AG09319 (cell line): Measurements from ENCODE around the gene C12orf42.

ENCODE experiments used
- DNase-seq: peaks from one replicate; pipeline ENCODE4 v3.0.0-alpha.2; 2010; ENCODE audit warnings: low read depth; ENCODE audit errors: extremely low read depth
- CTCF ChIP-seq: IDR thresholded peaks from 2 replicates; pipeline ENCODE4 v1.5.1; 2011; ENCODE audit warnings: low read depth, mild to moderate bottlenecking, inconsistent platforms, low read length, moderate library complexity

Gene C12orf42

GRCh38 chr12:103422746-103423515 is 72.8 kb downstream of the C12orf42 start:
- DNase-seq: no peak
- TF ChIP-seq CTCF: no peak

DNA sequence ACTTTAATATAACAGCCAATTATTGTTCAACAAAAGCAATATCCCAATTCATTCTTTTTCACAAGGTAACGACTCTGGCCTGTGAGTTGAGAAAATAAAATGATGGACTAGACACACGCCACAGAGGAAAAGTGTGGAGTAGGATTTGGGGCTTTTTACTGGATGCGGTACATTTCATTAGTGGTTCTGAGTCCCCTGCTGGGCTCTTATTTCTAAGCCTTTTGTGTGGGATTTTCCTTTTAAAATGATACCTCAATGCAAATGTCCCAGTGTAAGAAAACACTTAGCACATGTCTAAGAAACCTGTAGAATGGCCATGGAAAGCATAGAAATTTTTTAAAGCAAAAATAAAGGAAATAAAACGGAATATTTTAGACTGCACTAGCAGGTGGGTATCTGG is 73.4 kb downstream of the C12orf42 start:
- TF ChIP-seq CTCF: no peak
- DNase-seq: no peak

GRCh38 chr12:103421402-103421801 is 74.4 kb downstream of the C12orf42 start:
- no peak for TF ChIP-seq CTCF

GRCh38 chr12:103415681-103416080 is 80.1 kb downstream of the C12orf42 start:
- no peak for TF ChIP-seq CTCF
- DNase-seq: no peak

More at GRCh38 chr12:103421402-103421801, 74.4 kb downstream of the C12orf42 start:
- DNase-seq: no peak

GRCh38 chr12:103401421-103401820 is 94.3 kb downstream of the C12orf42 start:
- no peak for DNase-seq
- TF ChIP-seq CTCF: no peak

DNA sequence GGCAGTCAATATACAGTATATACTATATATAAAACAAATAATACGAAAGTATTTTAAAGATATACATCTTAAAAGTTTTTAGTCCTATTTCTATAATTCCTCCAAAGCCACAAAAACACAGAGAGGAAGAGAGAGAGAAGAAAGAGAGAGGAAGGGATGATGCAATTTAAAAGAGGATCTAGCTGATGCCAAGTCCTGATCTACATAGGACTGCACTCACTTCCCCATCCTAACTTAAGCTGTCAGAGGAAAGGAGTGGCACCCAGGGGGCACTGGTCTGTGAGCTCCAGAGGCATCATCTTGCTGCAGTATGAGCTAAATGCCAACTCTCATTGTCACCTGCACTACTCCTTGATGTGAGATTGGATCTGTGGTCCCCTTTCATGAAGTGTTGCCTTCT is 95.8 kb downstream of the C12orf42 start:
- no peak for TF ChIP-seq CTCF
- DNase-seq: no peak

DNA sequence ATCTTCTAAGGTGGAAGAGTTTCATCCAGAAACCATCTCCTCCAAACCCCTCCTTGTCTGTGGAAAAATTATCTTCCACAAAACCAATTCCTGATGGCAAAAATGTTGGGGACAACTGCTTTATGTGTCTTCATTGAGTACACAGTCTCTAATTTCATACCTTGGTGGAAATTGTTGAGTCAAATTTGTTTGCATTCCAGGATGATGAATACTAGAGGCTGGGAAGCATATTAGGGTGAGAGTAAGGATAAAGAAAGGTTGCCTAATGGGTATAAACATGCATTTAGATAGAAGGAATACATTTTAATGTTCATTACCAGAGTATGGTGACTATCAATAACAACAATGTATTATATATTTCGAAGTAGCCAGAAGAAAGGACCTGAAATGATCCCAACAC is 98.2 kb downstream of the C12orf42 start:
- DNase-seq: no peak
- no peak for TF ChIP-seq CTCF
